ENCODE results near the gene ARHGAP10.

DNA sequence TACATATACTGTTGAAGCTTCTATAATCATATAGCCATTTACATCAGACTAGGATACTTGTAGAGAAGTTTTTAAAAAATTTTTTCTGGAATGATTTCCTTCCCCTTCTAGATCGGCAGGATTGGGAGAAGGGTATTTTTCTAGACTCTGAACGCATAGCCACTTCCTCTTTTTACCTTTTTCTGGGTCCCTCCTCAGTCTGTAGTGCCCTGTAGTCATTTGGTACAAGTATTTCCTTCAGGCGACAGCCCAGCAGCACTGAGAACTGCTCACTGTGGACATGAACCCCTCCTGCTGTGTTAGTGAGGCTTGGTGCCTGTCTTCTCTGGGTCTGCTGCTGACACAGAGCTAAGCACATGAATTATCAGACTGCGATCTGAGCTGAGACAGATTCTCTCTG lies 255.4 kb downstream of the ARHGAP10 start:
- no peak for TF ChIP-seq POLR2A (IDR thresholded peaks at IDR 0.05)
- TF ChIP-seq, protein P1, sequence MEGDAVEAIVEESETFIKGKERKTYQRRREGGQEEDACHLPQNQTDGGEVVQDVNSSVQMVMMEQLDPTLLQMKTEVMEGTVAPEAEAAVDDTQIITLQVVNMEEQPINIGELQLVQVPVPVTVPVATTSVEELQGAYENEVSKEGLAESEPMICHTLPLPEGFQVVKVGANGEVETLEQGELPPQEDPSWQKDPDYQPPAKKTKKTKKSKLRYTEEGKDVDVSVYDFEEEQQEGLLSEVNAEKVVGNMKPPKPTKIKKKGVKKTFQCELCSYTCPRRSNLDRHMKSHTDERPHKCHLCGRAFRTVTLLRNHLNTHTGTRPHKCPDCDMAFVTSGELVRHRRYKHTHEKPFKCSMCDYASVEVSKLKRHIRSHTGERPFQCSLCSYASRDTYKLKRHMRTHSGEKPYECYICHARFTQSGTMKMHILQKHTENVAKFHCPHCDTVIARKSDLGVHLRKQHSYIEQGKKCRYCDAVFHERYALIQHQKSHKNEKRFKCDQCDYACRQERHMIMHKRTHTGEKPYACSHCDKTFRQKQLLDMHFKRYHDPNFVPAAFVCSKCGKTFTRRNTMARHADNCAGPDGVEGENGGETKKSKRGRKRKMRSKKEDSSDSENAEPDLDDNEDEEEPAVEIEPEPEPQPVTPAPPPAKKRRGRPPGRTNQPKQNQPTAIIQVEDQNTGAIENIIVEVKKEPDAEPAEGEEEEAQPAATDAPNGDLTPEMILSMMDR (IDR thresholded peaks at IDR 0.05), result no peak

All from testis (tissue), 2 donors.